ENCODE results near the gene CISD3.

- TF ChIP-seq CTCF (IDR thresholded peaks at IDR 0.05) = no peak
- TF ChIP-seq POLR2AphosphoS5 (IDR thresholded peaks at IDR 0.05) = no peak
- TF ChIP-seq POLR2A (IDR thresholded peaks at IDR 0.05) = no peak
Measured at GRCh38 chr17:38697061-38697820, 32.9 kb upstream of the CISD3 start.
